HG03575 (cell line): ENCODE measurements around the gene CRELD1.

Experiments used
- ATAC-seq: cut with Tn5 transposase; IDR thresholded peaks from one replicate; pipeline ENCODE4 v1.9.1; 2021; ENCODE audit not compliant: unreplicated experiment, insufficient number of reproducible peaks, low FRiP score; ENCODE audit errors: extremely low read depth

Gene CRELD1

GRCh38 chr3:9949115-9949514 is 15.5 kb downstream of the CRELD1 start:
- ATAC-seq, result no peak

- no peak for ATAC-seq
Measured at GRCh38 chr3:9949626-9950025, 16.0 kb downstream of the CRELD1 start.

GRCh38 chr3:9951126-9951525 is 17.5 kb downstream of the CRELD1 start:
- no peak for ATAC-seq

GRCh38 chr3:9951598-9951961 is 17.9 kb downstream of the CRELD1 start:
- ATAC-seq, result no peak

GRCh38 chr3:9951962-9952805 is 18.6 kb downstream of the CRELD1 start, which contains the start of gene PRRT3:
Gene PRRT3 (minus strand): TSS chr3:9952408. CDS start chr3:9950115, 2,293 bp downstream.
- ATAC-seq, result no peak

- no peak for ATAC-seq
Measured at GRCh38 chr3:9955067-9955502, 21.5 kb downstream of the CRELD1 start.

- ATAC-seq, result no peak
Measured at GRCh38 chr3:9955611-9956352, 22.1 kb downstream of the CRELD1 start.

GRCh38 chr3:9957214-9957613 is 23.6 kb downstream of the CRELD1 start:
- ATAC-seq, result no peak

- no peak for ATAC-seq
Measured at GRCh38 chr3:9965200-9965875, 31.7 kb downstream of the CRELD1 start.

GRCh38 chr3:9966841-9967240 is 33.2 kb downstream of the CRELD1 start:
- no peak for ATAC-seq

GRCh38 chr3:9969632-9970019 is 36.0 kb downstream of the CRELD1 start:
- no peak for ATAC-seq

- ATAC-seq, result no peak
Measured at GRCh38 chr3:9970020-9970652, 36.5 kb downstream of the CRELD1 start.

- ATAC-seq, result no peak
Measured at GRCh38 chr3:9976721-9977709, 43.4 kb downstream of the CRELD1 start.

GRCh38 chr3:9978710-9979305 is 45.2 kb downstream of the CRELD1 start:
- no peak for ATAC-seq

- ATAC-seq, result no peak
Measured at GRCh38 chr3:9980251-9980650, 46.6 kb downstream of the CRELD1 start.

- ATAC-seq, result peak; percentile 8
Measured at GRCh38 chr3:9986230-9986725, 52.6 kb downstream of the CRELD1 start.

- ATAC-seq, result no peak
Measured at GRCh38 chr3:9994086-9994844, 60.6 kb downstream of the CRELD1 start.
